Measurements from ENCODE around the gene FNIP2. TPM values are rescaled to one million over a fixed set of nuclear protein-coding genes. Genes with fewer than 3 reads are reported as not detected.
"Not testable (repeated sequence)": the region's sequence is repeated elsewhere in the genome, so short reads cannot be mapped to it uniquely, and the experiment has no call there.

Gene FNIP2
- total and polyA plus RNA-seq, 2 experiments from 2014 or later = 1.8 to 22.4 TPM

DNA sequence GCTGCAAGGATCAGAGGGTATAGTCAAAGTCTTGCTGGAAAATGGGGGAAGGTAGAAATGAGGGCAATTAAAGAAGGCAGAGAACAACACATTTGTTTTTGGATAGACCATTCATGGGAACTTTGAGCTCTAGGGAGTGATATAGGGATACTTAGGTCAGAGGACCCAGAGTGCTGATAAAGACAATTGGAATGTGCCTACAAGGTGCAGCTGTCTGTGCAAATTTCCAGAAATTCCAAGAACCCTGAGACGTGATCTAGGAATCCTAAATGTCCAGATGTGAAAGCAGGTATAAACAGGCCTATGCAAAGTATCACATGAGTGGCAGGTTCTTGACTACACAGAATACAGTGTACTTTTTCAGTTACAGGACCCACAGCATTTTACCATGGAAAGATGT is 24.2 kb downstream of the FNIP2 start:
- H3K27ac ChIP-seq = no peak overlapping the region
- WGBS, 2 experiments (ENCODE audit: low coverage in 1 of 2, low lambda C conversion rate in 2 of 2, missing lambda C conversion rate in 2 of 2) = 86 to 100% methylated on average over 1 of the region's 1 CpG
- peaks cover 9% of the 10 kb centered on the region for H3F3A ChIP-seq (ENCODE audit: insufficient read depth)
- DNase-seq = no peak
- no peak overlapping the region for H3K9ac ChIP-seq
- no peaks in the 10 kb centered on the region for H3K9me3 ChIP-seq (ENCODE audit: low read depth)
- no peaks in the 10 kb centered on the region for H3K36me3 ChIP-seq (ENCODE audit: low read depth)
- peaks cover 91% of the 10 kb centered on the region for H3K79me2 ChIP-seq (ENCODE audit: insufficient read depth)
- H3K9me2 ChIP-seq (ENCODE audit: insufficient read depth) = no peaks in the 10 kb centered on the region
- H3K4me2 ChIP-seq (ENCODE audit: unreplicated experiment) = no peak overlapping the region
- no peak for TF ChIP-seq EZH2phosphoT487 (IDR thresholded peaks at IDR 0.05; ENCODE audit: insufficient read depth, low read depth)
- TF ChIP-seq EZH2 (IDR thresholded peaks at IDR 0.05; ENCODE audit: insufficient read depth, poor library complexity, severe bottlenecking) = no peak
- in situ Hi-C loops (cut with MboI) = no loop called here
- H3K27me3 ChIP-seq (replicated peaks; ENCODE audit: insufficient read depth) = no peaks in the 10 kb centered on the region
- peaks cover 17% of the 10 kb centered on the region for H3K4me1 ChIP-seq (ENCODE audit: insufficient read depth)
- H2AFZ ChIP-seq = no peak overlapping the region
- H4K20me1 ChIP-seq (ENCODE audit: insufficient read depth) = no peaks in the 10 kb centered on the region
- H3K4me3 ChIP-seq = no peak overlapping the region

- 100% methylated on average over 1 of the region's 1 CpG for WGBS, 2 experiments (ENCODE audit: low coverage in 1 of 2, low lambda C conversion rate in 2 of 2, missing lambda C conversion rate in 2 of 2)
- in situ Hi-C loops (cut with MboI) = not testable (repeated sequence)
- H3K79me2 ChIP-seq (ENCODE audit: insufficient read depth) = peaks cover 91% of the 10 kb centered on the region
Observed at GRCh38 chr4:158793430-158793829, 24.6 kb downstream of the FNIP2 start.

DNA sequence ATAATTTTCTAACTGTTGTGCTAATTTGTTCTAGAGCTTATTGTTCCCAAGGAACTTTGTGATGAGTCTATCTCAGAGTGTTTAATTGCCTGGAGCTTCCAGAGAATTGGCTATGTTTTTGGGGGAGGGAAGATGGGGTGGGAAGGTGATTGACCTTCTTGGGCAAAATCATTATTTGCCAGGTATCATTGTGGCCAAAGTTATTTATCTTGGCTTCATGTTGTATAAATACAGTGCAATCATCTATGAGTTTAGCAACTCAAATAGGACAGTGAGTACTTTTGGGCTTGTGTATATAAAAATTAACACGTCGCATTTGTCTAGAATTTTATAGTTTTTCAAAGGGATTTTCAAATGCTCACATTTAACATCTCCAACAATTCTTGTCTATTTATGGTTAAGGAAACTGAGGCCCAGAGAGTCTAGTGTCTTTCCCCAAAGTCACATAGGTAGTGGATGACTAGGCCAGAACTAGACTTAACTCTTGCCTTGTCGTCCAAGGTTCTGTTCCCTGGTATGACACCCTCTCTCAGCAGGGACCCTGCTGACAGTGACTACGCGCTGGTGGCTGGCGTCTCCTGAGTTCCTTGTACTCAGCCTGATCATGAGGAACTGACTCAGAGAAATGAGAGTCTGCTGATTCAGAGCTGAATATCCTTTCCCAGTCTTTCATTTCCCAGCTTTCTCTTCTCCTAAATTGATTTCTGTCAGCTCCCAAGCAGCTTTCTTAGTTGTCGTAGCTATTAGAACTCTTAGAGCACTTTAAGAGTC is 27.7 kb downstream of the FNIP2 start:
- peak; percentile 85 for DNase-seq
- in situ Hi-C loops (cut with MboI) = no loop called here
- TF ChIP-seq EZH2phosphoT487 (IDR thresholded peaks at IDR 0.05; ENCODE audit: insufficient read depth, low read depth) = no peak
- no peak for TF ChIP-seq EZH2 (IDR thresholded peaks at IDR 0.05; ENCODE audit: insufficient read depth, poor library complexity, severe bottlenecking)
- Histone ChIP-seq H3K36me3 (ENCODE audit: low read depth) (no peaks in the 10 kb centered on the region), H3K79me2 (ENCODE audit: insufficient read depth) (peaks cover 91% of the 10 kb centered on the region), H3K9ac (peak overlapping the region; percentile 44), H4K20me1 (ENCODE audit: insufficient read depth) (no peaks in the 10 kb centered on the region), H3F3A (ENCODE audit: insufficient read depth) (peaks cover 9% of the 10 kb centered on the region), H3K9me3 (ENCODE audit: low read depth) (no peaks in the 10 kb centered on the region), H3K4me2 (ENCODE audit: unreplicated experiment) (peak overlapping the region; percentile 67), H3K4me3 (peak overlapping the region; percentile 17; the same call in 1 of the 2 replicates), H3K27ac (peak overlapping the region; percentile 75), H3K4me1 (ENCODE audit: insufficient read depth) (peaks cover 17% of the 10 kb centered on the region), H3K9me2 (ENCODE audit: insufficient read depth) (no peaks in the 10 kb centered on the region), H3K27me3 (replicated peaks; ENCODE audit: insufficient read depth) (no peaks in the 10 kb centered on the region), H2AFZ (no peak overlapping the region)
- 36 to 38% methylated on average over 7 of the region's 7 CpGs for WGBS, 2 experiments (ENCODE audit: low coverage in 1 of 2, low lambda C conversion rate in 2 of 2, missing lambda C conversion rate in 2 of 2)

More at GRCh38 chr4:158793430-158793829, 24.6 kb downstream of the FNIP2 start:
- not testable (repeated sequence) for H3K36me3 ChIP-seq (ENCODE audit: low read depth); H2AFZ ChIP-seq; H3F3A ChIP-seq (ENCODE audit: insufficient read depth); H3K4me3 ChIP-seq; H3K9me3 ChIP-seq (ENCODE audit: low read depth); H3K27me3 ChIP-seq (replicated peaks; ENCODE audit: insufficient read depth); H4K20me1 ChIP-seq (ENCODE audit: insufficient read depth); H3K4me2 ChIP-seq (ENCODE audit: unreplicated experiment); H3K9me2 ChIP-seq (ENCODE audit: insufficient read depth); DNase-seq; H3K9ac ChIP-seq; H3K27ac ChIP-seq
- peaks cover 17% of the 10 kb centered on the region for H3K4me1 ChIP-seq (ENCODE audit: insufficient read depth)

DNA sequence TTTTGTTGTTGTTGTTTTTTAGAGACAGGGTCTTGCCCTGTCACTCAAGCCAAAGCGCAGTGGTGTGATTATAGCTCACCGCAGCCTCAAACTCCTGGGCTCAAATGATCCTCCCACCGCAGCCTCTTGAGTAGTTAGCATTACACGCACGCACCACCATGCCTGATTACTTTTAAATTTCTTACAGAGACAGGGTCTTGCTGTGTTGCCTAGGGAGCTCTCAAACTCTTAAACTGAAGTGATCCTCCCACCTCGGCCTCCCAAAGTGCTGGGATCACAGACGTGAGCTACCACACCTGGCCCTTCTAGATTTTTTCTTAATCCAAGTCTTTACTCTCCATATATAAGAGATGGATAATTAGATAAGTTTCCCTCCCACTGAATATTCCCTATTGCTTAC is 29.2 kb downstream of the FNIP2 start:
- Histone ChIP-seq H3K4me2 (ENCODE audit: unreplicated experiment) (no peak overlapping the region), H3K79me2 (ENCODE audit: insufficient read depth) (peaks cover 91% of the 10 kb centered on the region), H3K9me2 (ENCODE audit: insufficient read depth) (no peaks in the 10 kb centered on the region), H3F3A (ENCODE audit: insufficient read depth) (peaks cover 9% of the 10 kb centered on the region), H3K9ac (no peak overlapping the region), H3K4me1 (ENCODE audit: insufficient read depth) (peaks cover 13% of the 10 kb centered on the region), H3K27ac (no peak overlapping the region), H3K36me3 (ENCODE audit: low read depth) (no peaks in the 10 kb centered on the region), H2AFZ (no peak overlapping the region), H3K4me3 (no peak overlapping the region), H3K27me3 (replicated peaks; ENCODE audit: insufficient read depth) (no peaks in the 10 kb centered on the region), H3K9me3 (ENCODE audit: low read depth) (no peaks in the 10 kb centered on the region), H4K20me1 (ENCODE audit: insufficient read depth) (no peaks in the 10 kb centered on the region)
- DNase-seq = no peak
- WGBS, 2 experiments (ENCODE audit: low coverage in 1 of 2, low lambda C conversion rate in 2 of 2, missing lambda C conversion rate in 2 of 2) = 96 to 98% methylated on average over 7 of the region's 7 CpGs
- in situ Hi-C loops (cut with MboI) = no loop called here
- TF ChIP-seq EZH2phosphoT487 (IDR thresholded peaks at IDR 0.05; ENCODE audit: insufficient read depth, low read depth) (no peak), EZH2 (IDR thresholded peaks at IDR 0.05; ENCODE audit: insufficient read depth, poor library complexity, severe bottlenecking) (no peak)
